OCI-LY7 (cell line): Measurements from ENCODE around the gene MTFP1. TPM values are rescaled to one million over a fixed set of nuclear protein-coding genes. Genes with fewer than 3 reads are reported as not detected.
A peak's percentile ranks its signal among the peaks of the same experiment; 100 is the strongest.

Experiments
- BruUV-seq: library from RNA; stranded (reverse); fragments of 400-500 nt; replicated peaks from 2 replicates; lab custom pipeline; 2021; lab: Mats Ljungman, UMichigan
- CTCF ChIA-PET: fragments of 300-600 bp; sonication (Branson Sonifier 250); formaldehyde crosslinking; loops from one replicate; lab custom pipeline; 2022; ENCODE audit warnings: antibody characterized with exemption; ENCODE audit not compliant: unreplicated experiment; lab: Charles Lee
- POLR2A ChIA-PET: fragments of 300-600 bp; sonication (Branson Sonifier 250); formaldehyde crosslinking; loops from one replicate; lab custom pipeline; 2022; ENCODE audit warnings: antibody characterized with exemption; lab: Charles Lee
- DNase-seq: peaks from one replicate; pipeline ENCODE4 v3.0.0-alpha.2; 2015; ENCODE audit warnings: low spot score
- H2AFZ ChIP-seq: fragments of 200-600 bp; sonication (generic), shearing (Covaris generic); 2 replicates; pipeline ENCODE4 v1.6.1; 2014; ENCODE audit warnings: mild to moderate bottlenecking, antibody characterized with exemption, low read length, moderate library complexity
- H3K27ac ChIP-seq: fragments of 200-600 bp; sonication (generic); 2 replicates; pipeline ENCODE4 v1.5.1; 2014; ENCODE audit warnings: mixed run types, low read depth, mild to moderate bottlenecking, moderate library complexity, low read length, inconsistent platforms; ENCODE audit not compliant: poor library complexity, severe bottlenecking
- H3K36me3 ChIP-seq: fragments of 200-600 bp; sonication (generic); 2 replicates; pipeline ENCODE4 v1.6.1; 2014; ENCODE audit warnings: mild to moderate bottlenecking, antibody characterized with exemption, low read length, moderate library complexity, mixed read lengths; ENCODE audit not compliant: insufficient read depth
- H3K4me1 ChIP-seq: fragments of 200-600 bp; sonication (generic); 2 replicates; pipeline ENCODE4 v1.5.1; 2014; ENCODE audit warnings: mild to moderate bottlenecking, low read length; ENCODE audit not compliant: insufficient read depth, poor library complexity, severe bottlenecking
- H3K4me2 ChIP-seq: fragments of 200-600 bp; sonication (generic); 2 replicates; pipeline ENCODE4 v1.6.1; 2014; ENCODE audit warnings: mild to moderate bottlenecking, low read length
- H3K4me3 ChIP-seq: fragments of 200-600 bp; sonication (generic); 2 replicates; pipeline ENCODE4 v1.5.1; 2014; ENCODE audit warnings: mild to moderate bottlenecking, low read depth, low read length; ENCODE audit not compliant: poor library complexity, severe bottlenecking
- H3K79me2 ChIP-seq: fragments of 200-600 bp; sonication (generic); 2 replicates; pipeline ENCODE4 v1.6.1; 2016; ENCODE audit warnings: low read depth, mild to moderate bottlenecking, low read length, moderate library complexity, mixed read lengths; ENCODE audit not compliant: insufficient read depth
- H3K9me2 ChIP-seq: fragments of 200-600 bp; sonication (generic); 2 replicates; pipeline ENCODE4 v1.6.1; 2016; ENCODE audit warnings: mild to moderate bottlenecking, low read length, mixed read lengths; ENCODE audit not compliant: insufficient read depth
- H3K9me3 ChIP-seq: fragments of 200-600 bp; sonication (generic); 2 replicates; pipeline ENCODE4 v1.6.1; 2014; ENCODE audit warnings: mild to moderate bottlenecking, mixed run types, low read length, mixed read lengths
- H4K20me1 ChIP-seq: fragments of 200-600 bp; sonication (generic); 2 replicates; pipeline ENCODE4 v1.6.1; 2014; ENCODE audit warnings: mild to moderate bottlenecking, antibody characterized with exemption, low read length, moderate library complexity, mixed read lengths; ENCODE audit not compliant: insufficient read depth
- EZH2phosphoT487 ChIP-seq: fragments of 200-600 bp; sonication (generic); IDR thresholded peaks from 2 replicates; pipeline ENCODE4 v1.6.1; 2018; ENCODE audit warnings: low read depth, borderline replicate concordance, mild to moderate bottlenecking, mixed run types, antibody characterized with exemption, low read length, moderate library complexity, mixed read lengths
- intact Hi-C: fragments of 100-400 bp; cut with micrococcal nuclease; formaldehyde crosslinking; loops from one replicate; pipeline ENCODE4 v1.10.0; 2022; ENCODE audit not compliant: unreplicated experiment
- total RNA-seq, 2 experiments: library from RNA; depleted of rRNA in 1 of 2; stranded (reverse); fragments of >200 nt in 1 of 2; shearing (Covaris generic) in 1 of 2; gene quantifications; 2 replicates each; pipeline ENCODE4 v1.2.3, GENCODE V29; 2014 to 2022
- TF ChIP-seq, protein P1 (sequence below): fragments of 200-600 bp; sonication (generic); conservative IDR thresholded peaks from 2 replicates; pipeline ENCODE4 v1.5.1; 2014; ENCODE audit warnings: mild to moderate bottlenecking, antibody characterized with exemption, low read length, moderate library complexity, mixed read lengths

Gene MTFP1
- total RNA-seq, 2 experiments from 2014 or later = 81.9 to 83.2 TPM

DNA sequence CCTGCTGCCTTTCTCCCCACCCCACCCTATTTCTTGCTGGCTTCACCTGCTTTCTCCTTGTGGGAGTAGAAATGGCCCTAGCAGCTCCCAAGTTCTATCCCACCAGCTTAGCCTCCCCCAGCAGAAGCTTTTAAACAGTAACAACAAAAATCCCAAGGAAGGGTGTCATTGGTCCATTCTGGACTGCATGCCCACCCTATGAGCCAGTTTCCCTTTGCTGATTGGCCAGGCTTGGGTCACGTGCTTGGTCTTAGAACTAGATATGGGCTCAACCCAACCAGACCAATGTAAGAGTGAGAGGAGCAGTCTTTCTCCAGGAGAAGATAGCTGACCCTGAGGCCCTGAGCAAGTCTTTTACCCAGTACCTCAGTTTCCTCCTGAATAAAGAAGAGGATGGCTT is 2.3 kb downstream of the MTFP1 start:
- BruUV-seq = no TSS peak
- intact Hi-C loops = loop anchor here (10.0 kb wide), 2 partner anchors 1043 to 1163 kb away; partner anchors contain the start of genes AP1B1, EWSR1 and RHBDD3
- Histone ChIP-seq H3K36me3 (peaks cover 34% of the 10 kb centered on the region), H2AFZ (no peak overlapping the region), H3K9me2 (no peaks in the 10 kb centered on the region), H4K20me1 (no peaks in the 10 kb centered on the region), H3K27ac (no peak overlapping the region), H3K4me1 (peaks cover 20% of the 10 kb centered on the region), H3K79me2 (peaks cover 33% of the 10 kb centered on the region; the same call in 1 of the 2 replicates), H3K9me3 (no peaks in the 10 kb centered on the region), H3K4me2 (no peak overlapping the region), H3K4me3 (no peak overlapping the region)
- CTCF ChIA-PET = interaction anchor here (0.6 kb wide), 1 partner anchor 145 kb away, joined by 6 read pairs; no protein-coding TSS in a partner anchor
- no peak for TF ChIP-seq EZH2phosphoT487
- TF ChIP-seq, protein P1, sequence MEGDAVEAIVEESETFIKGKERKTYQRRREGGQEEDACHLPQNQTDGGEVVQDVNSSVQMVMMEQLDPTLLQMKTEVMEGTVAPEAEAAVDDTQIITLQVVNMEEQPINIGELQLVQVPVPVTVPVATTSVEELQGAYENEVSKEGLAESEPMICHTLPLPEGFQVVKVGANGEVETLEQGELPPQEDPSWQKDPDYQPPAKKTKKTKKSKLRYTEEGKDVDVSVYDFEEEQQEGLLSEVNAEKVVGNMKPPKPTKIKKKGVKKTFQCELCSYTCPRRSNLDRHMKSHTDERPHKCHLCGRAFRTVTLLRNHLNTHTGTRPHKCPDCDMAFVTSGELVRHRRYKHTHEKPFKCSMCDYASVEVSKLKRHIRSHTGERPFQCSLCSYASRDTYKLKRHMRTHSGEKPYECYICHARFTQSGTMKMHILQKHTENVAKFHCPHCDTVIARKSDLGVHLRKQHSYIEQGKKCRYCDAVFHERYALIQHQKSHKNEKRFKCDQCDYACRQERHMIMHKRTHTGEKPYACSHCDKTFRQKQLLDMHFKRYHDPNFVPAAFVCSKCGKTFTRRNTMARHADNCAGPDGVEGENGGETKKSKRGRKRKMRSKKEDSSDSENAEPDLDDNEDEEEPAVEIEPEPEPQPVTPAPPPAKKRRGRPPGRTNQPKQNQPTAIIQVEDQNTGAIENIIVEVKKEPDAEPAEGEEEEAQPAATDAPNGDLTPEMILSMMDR = no peak
- POLR2A ChIA-PET = no interaction called here
- DNase-seq = peak; percentile 37

DNA sequence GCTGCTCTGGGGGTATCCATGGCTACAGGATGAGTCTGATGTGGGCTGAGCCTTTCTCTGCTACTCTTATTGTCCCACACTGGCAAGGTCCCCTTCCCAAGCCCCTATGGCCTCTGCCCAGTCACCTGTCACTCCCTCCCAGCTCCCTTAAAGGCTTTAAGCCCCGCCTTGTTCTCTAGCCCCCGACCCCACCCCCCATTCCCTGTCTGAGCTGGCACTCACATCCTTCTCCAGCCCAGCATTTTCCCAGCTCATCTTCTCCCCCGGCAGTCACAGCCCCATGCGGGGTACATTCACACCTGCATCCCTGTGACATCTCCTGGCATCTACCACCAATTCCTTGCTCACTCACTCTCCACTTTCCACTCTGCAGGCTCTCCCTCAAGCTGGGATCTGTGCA is 4.3 kb downstream of the MTFP1 start:
- Histone ChIP-seq H3K4me1 (peaks cover 21% of the 10 kb centered on the region), H2AFZ (no peak overlapping the region), H3K4me2 (no peak overlapping the region), H3K9me2 (no peaks in the 10 kb centered on the region), H3K79me2 (peaks cover 26% of the 10 kb centered on the region; the same call in 1 of the 2 replicates), H3K9me3 (no peaks in the 10 kb centered on the region), H4K20me1 (no peaks in the 10 kb centered on the region), H3K4me3 (no peak overlapping the region), H3K27ac (no peak overlapping the region), H3K36me3 (peaks cover 51% of the 10 kb centered on the region)
- POLR2A ChIA-PET = no interaction called here
- CTCF ChIA-PET = no interaction called here
- BruUV-seq = no TSS peak
- TF ChIP-seq, protein P1 = no peak
- no peak for TF ChIP-seq EZH2phosphoT487
- no peak for DNase-seq
- intact Hi-C loops = loop anchor here (10.0 kb wide), 2 partner anchors 1045 to 1165 kb away; partner anchors contain the start of genes AP1B1, EWSR1 and RHBDD3

DNA sequence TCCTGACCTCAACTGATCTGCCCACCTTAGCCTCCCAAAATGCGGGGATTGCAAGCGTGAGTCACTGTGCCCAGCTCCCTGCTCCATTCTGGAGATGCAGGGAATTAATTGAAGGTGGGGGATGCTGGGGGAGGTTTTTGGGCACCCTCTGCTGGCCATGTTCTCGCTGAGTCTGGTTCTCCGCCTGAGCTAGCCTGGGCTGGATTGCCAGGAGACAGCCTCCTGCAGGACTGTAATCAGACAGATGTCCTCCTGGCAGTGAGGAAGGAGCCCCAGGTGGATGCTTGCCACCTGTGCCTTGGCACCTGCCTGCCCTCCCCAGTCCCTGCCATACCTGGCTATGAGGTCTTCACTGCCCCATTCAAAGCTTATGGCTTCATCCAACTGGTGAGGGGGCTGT is 5.4 kb downstream of the MTFP1 start:
- Histone ChIP-seq H3K4me3 (no peak overlapping the region), H3K4me1 (peaks cover 29% of the 10 kb centered on the region), H3K9me3 (no peaks in the 10 kb centered on the region), H3K9me2 (no peaks in the 10 kb centered on the region), H4K20me1 (no peaks in the 10 kb centered on the region), H3K27ac (no peak overlapping the region), H3K36me3 (peaks cover 51% of the 10 kb centered on the region), H2AFZ (no peak overlapping the region), H3K4me2 (no peak overlapping the region), H3K79me2 (peaks cover 16% of the 10 kb centered on the region; the same call in 1 of the 2 replicates)
- TF ChIP-seq EZH2phosphoT487 = no peak
- TF ChIP-seq, protein P1 = peak; percentile 41; the same call in 1 of the 2 replicates
- POLR2A ChIA-PET = no interaction called here
- CTCF ChIA-PET = interaction anchor here (0.6 kb wide), 1 partner anchor 33 kb away, joined by 4 read pairs; no protein-coding TSS in a partner anchor
- intact Hi-C loops = no loop called here
- no peak for DNase-seq
- no TSS peak for BruUV-seq
